OCI-LY7 (cell line): ENCODE measurements around the gene EMX2.

Source experiments
- EZH2phosphoT487 ChIP-seq: fragments of 200-600 bp; sonication (generic); IDR thresholded peaks from 2 replicates; pipeline ENCODE4 v1.6.1; 2018; ENCODE audit warnings: low read depth, borderline replicate concordance, mild to moderate bottlenecking, mixed run types, antibody characterized with exemption, low read length, moderate library complexity, mixed read lengths
- TF ChIP-seq, protein P1 (sequence below): fragments of 200-600 bp; sonication (generic); conservative IDR thresholded peaks from 2 replicates; pipeline ENCODE4 v1.5.1; 2014; ENCODE audit warnings: mild to moderate bottlenecking, antibody characterized with exemption, low read length, moderate library complexity, mixed read lengths

DNA sequence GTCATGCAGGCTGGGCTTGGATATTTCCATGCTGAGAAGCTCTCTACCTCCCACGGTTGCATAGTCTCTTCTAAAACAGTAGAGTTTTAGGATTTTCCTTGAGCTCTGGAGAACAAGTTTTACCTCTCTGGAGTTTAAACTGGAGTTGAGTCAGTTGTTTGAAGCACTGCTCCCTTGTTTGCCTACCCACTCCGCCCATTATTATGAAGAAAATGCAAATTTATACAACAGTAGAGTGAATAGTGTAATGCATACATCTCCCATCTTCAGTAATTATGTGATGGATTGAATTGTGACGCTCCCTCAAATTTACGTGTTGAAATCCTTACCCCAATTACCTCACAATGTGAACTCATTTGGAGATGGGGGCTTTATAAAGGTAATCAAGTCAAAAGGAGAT, 17.2 kb downstream of the EMX2 start:
- TF ChIP-seq, protein P1, sequence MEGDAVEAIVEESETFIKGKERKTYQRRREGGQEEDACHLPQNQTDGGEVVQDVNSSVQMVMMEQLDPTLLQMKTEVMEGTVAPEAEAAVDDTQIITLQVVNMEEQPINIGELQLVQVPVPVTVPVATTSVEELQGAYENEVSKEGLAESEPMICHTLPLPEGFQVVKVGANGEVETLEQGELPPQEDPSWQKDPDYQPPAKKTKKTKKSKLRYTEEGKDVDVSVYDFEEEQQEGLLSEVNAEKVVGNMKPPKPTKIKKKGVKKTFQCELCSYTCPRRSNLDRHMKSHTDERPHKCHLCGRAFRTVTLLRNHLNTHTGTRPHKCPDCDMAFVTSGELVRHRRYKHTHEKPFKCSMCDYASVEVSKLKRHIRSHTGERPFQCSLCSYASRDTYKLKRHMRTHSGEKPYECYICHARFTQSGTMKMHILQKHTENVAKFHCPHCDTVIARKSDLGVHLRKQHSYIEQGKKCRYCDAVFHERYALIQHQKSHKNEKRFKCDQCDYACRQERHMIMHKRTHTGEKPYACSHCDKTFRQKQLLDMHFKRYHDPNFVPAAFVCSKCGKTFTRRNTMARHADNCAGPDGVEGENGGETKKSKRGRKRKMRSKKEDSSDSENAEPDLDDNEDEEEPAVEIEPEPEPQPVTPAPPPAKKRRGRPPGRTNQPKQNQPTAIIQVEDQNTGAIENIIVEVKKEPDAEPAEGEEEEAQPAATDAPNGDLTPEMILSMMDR, result no peak
- no peak for TF ChIP-seq EZH2phosphoT487
